Activated CD4-positive, alpha-beta memory T cell treated with anti-CD3 and anti-CD28 coated beads for 36 hours (primary cell): ENCODE results near the gene INO80C. TPM values are rescaled to one million over a fixed set of nuclear protein-coding genes. Genes with fewer than 3 reads are reported as not detected.

Source experiments
- CTCF ChIA-PET: fragments of 350-600 bp; sonication (Branson Sonifier 250); formaldehyde crosslinking; loops from one replicate; lab custom pipeline; 2021; ENCODE audit warnings: antibody characterized with exemption, inconsistent platforms; lab: Charles Lee
- POLR2A ChIA-PET: fragments of 350-600 bp; sonication (Branson Sonifier 250); formaldehyde crosslinking; loops from one replicate; lab custom pipeline; 2021; ENCODE audit warnings: antibody characterized with exemption; lab: Charles Lee
- DNase-seq: peaks from one replicate; pipeline ENCODE4 v3.0.0-alpha.2; 2020
- H3K27ac Mint-ChIP-seq: one replicate; pipeline ENCODE4 v1.8.0; 2021; ENCODE audit warnings: mixed read lengths
- H3K27me3 Mint-ChIP-seq: one replicate; pipeline ENCODE4 v1.8.0; 2021; ENCODE audit warnings: mixed read lengths
- H3K36me3 Mint-ChIP-seq: one replicate; pipeline ENCODE4 v1.8.0; 2021; ENCODE audit warnings: mixed read lengths
- H3K4me1 Mint-ChIP-seq: one replicate; pipeline ENCODE4 v1.8.0; 2021; ENCODE audit warnings: low read depth, mixed read lengths
- H3K4me3 Mint-ChIP-seq: one replicate; pipeline ENCODE4 v1.8.0; 2021; ENCODE audit warnings: mild to moderate bottlenecking, mixed read lengths
- H3K9me3 Mint-ChIP-seq: one replicate; pipeline ENCODE4 v1.8.0; 2021; ENCODE audit warnings: mixed read lengths
- intact Hi-C: fragments of 100-400 bp; cut with micrococcal nuclease; formaldehyde crosslinking; loops from one replicate; pipeline ENCODE4 v1.15.1; 2023
- total RNA-seq, 2 experiments: library from RNA; stranded (reverse); gene quantifications; one replicate each; pipeline ENCODE4 v1.2.3, GENCODE V29; 2021

INO80C gene
- total RNA-seq, 2 experiments from 2014 or later, result 25.3 to 28.5 TPM

DNA sequence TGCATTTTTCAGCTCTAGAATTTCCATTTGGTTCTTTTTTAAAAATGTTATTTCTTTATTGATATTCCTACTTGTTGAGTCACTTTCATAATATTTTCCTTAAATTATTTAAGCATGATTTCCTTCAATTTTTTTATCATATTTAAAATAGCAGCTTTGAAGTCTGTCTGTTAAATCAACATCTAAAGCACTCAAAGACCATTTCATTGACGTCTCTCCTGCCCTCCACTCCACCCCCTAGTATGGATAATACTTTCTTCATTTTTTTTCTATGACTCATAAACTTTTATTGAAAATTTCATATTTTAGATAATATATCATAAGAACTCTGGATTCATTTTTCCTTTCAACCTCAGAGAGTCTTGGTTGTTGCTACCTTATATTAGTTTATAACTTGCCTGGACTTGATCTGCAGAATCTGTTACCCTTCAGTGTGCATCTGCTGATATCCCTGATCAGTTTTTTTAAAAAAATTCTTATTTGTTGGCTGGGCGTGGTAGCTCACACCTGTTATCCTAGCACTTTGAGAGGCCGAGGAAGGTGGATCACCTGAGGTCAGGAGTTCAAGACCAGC is 61.6 kb downstream of the INO80C start:
- intact Hi-C loops, result no loop called here
- no peak for DNase-seq
- CTCF ChIA-PET, result no interaction called here

DNA sequence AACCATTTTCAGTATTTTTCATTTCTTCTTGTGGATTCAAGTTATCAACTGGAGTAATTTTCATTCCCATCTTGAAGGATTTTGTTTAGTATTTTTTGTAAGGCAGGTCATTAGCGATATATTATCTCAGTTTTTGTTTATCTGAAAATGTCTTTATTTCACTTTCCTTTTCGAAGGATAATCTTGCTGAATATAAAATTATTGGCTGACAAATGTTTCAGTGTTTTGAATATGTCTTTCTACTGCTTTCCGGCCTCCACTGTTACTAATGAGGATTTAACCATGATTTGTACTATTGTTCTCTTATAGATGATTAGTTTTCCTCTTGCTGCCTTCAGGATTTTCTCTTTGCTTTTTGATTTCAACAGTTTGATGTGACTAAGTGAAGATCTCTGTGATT is 62.4 kb downstream of the INO80C start:
- DNase-seq, result no peak
- Mint-ChIP-seq H3K4me3 (no peak overlapping the region), H3K9me3 (peaks cover 7% of the 10 kb centered on the region), H3K4me1 (no peaks in the 10 kb centered on the region), H3K27me3 (peaks cover 13% of the 10 kb centered on the region), H3K27ac (no peak overlapping the region), H3K36me3 (peaks cover 4% of the 10 kb centered on the region)
- intact Hi-C loops, result no loop called here
- ChIA-PET CTCF (no interaction called here), POLR2A (no interaction called here)

More for the DNA sequence above, 61.6 kb downstream of the INO80C start:
- H3K27ac Mint-ChIP-seq, result no peak overlapping the region
- H3K27me3 Mint-ChIP-seq, result peaks cover 14% of the 10 kb centered on the region
- H3K4me3 Mint-ChIP-seq, result no peak overlapping the region
- no peaks in the 10 kb centered on the region for H3K4me1 Mint-ChIP-seq
- peaks cover 7% of the 10 kb centered on the region for H3K9me3 Mint-ChIP-seq
- H3K36me3 Mint-ChIP-seq, result peaks cover 4% of the 10 kb centered on the region
- POLR2A ChIA-PET, result no interaction called here

DNA sequence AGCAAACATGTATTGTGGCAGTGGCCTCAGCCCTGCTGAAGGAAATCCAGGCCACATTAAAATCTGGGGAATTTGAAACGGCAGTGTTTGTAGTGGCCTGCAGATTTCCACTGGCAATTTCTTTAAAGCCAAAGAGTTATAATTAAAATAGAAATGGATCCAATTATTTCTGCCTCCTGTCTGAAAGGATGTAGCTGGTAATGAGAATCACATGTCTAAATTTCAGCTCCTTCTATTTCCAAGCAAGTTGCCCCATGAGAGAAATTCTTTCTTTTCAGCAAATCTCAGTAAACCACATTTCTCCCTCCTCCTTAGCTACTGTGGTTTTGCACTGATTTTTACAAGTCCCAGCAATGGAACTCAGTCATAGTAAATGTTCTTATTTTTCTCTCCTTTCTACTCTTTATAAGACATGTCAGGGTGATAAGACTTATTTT is 65.2 kb downstream of the INO80C start:
- ChIA-PET CTCF (no interaction called here), POLR2A (no interaction called here)
- intact Hi-C loops, result no loop called here
- Mint-ChIP-seq H3K4me1 (no peaks in the 10 kb centered on the region), H3K4me3 (no peak overlapping the region), H3K27me3 (peaks cover 5% of the 10 kb centered on the region), H3K36me3 (peaks cover 4% of the 10 kb centered on the region), H3K9me3 (peaks cover 7% of the 10 kb centered on the region), H3K27ac (no peak overlapping the region)
- DNase-seq, result no peak

DNA sequence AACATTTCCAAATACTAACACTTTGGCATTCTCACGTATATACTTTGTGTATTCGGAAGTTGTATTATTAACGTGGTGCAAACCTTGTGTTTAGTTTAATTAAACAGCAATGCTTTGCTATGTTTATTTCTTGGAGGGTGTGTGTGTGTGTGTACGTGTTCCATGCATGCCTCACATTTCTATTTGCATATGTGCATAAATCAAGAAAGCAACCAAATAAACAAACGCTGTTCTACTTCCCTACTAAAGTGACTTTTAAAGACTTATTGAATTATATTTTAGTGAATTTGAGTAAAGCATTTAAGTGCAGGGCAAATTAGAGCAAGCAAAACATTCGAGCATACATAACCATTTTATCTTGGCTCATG is 66.4 kb downstream of the INO80C start:
- Mint-ChIP-seq H3K27ac (no peak overlapping the region), H3K36me3 (peaks cover 4% of the 10 kb centered on the region), H3K4me1 (no peaks in the 10 kb centered on the region), H3K9me3 (peaks cover 7% of the 10 kb centered on the region), H3K4me3 (no peak overlapping the region), H3K27me3 (peaks cover 5% of the 10 kb centered on the region)
- intact Hi-C loops, result no loop called here
- POLR2A ChIA-PET, result no interaction called here
- no peak for DNase-seq
- CTCF ChIA-PET, result no interaction called here

DNA sequence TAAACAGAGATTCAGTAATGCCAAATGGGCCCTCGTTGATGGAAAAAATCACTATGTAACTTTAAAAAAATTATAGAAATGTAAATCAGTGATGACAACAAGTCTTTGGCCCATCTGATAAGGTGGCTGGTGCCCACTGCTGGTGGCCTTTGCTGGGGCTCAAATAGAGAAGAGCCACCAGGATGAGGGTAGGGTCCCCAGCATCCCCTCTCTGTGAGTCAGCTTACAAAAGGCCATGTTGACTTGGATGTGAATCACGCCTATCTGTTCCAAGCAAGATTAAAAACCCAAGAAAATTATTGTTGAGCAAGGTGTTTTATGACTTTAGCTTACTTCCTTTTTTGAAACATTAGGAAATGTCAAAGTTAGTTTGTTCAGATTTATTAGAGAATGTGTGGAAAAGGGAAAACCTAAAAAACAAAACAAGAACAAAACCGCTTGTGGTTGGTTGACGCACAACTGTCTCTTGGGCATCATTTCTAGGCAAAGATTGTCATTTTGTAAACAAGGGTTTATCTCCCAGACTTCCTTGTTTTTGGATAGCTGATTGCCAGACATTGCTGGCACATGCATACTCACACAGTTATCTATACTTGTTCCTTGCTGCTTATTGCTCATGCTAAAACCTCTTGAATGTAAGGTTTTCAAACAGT is 66.9 kb downstream of the INO80C start:
- Mint-ChIP-seq H3K9me3 (peaks cover 7% of the 10 kb centered on the region), H3K36me3 (peaks cover 3% of the 10 kb centered on the region), H3K27me3 (peaks cover 5% of the 10 kb centered on the region), H3K27ac (no peak overlapping the region), H3K4me3 (no peak overlapping the region), H3K4me1 (no peaks in the 10 kb centered on the region)
- DNase-seq, result no peak
- intact Hi-C loops, result no loop called here
- CTCF ChIA-PET, result no interaction called here
- POLR2A ChIA-PET, result no interaction called here

DNA sequence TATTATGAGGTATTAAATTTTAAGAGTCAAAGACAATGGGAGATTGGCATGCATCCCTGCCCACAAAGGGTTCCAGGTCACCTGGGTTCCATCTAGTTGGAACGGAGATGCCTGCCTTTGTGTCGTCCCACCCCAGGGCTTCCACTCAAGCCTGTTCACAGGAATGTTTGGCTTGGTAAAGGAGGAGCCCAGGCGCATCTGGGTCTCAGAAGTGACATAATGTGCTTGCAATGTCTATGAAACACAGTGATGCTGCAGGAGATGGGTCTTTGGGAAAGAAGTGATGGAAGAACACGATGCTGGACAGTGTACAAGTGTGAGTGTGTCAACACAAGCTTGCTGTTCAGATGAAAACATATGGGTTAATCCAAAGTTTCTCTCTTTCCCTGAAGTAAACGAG is 71.0 kb downstream of the INO80C start:
- Mint-ChIP-seq H3K4me1 (no peaks in the 10 kb centered on the region), H3K27me3 (no peaks in the 10 kb centered on the region), H3K36me3 (no peaks in the 10 kb centered on the region), H3K27ac (no peak overlapping the region), H3K4me3 (no peak overlapping the region), H3K9me3 (no peaks in the 10 kb centered on the region)
- intact Hi-C loops, result no loop called here
- ChIA-PET POLR2A (no interaction called here), CTCF (no interaction called here)
- DNase-seq, result no peak

DNA sequence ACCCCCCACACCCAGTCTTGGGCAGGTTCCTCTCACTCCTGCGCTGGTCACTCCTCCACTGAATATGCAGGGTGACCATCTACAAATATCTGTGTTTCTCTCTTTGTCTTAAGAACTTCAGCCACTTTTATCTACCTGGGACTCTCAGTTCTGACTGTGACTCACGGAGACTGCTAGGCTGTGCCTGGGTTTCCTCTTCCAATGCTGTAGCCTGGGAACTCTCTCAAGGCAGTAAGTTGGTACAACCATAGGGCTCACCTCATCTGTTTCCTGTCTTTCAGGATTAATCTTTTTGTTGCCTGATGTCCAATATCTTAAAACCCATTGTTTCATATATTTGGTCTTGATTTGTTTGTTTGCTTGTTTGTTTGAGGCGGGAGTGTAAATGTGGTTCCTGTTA is 73.4 kb downstream of the INO80C start:
- no peaks in the 10 kb centered on the region for H3K4me1 Mint-ChIP-seq
- H3K36me3 Mint-ChIP-seq, result no peaks in the 10 kb centered on the region
- intact Hi-C loops, result no loop called here
- no peak overlapping the region for H3K4me3 Mint-ChIP-seq
- no peaks in the 10 kb centered on the region for H3K9me3 Mint-ChIP-seq
- ChIA-PET CTCF (no interaction called here), POLR2A (no interaction called here)
- no peak overlapping the region for H3K27ac Mint-ChIP-seq
- no peak for DNase-seq
- H3K27me3 Mint-ChIP-seq, result no peaks in the 10 kb centered on the region

DNA sequence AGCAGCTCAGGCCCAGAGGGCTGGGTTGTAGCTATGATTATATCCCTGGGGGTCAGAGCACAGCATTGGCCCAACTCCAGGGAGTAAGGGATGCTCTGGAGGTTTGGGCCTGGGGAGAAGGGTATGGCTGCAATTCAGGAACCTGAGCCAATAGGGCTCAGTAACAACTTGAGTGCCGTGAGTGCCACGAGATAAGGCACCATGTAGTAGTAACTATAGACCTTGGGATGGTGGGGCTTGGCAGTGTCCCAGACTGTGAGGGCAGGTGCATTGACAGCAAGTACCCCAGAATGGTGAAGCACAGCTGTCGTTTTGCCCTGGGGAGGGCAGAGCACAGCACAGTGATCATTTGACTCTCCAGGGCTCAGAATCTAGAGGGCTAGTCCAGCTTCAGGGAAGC is 75.5 kb downstream of the INO80C start:
- Mint-ChIP-seq H3K27me3 (peaks cover 3% of the 10 kb centered on the region), H3K27ac (no peak overlapping the region), H3K4me1 (no peaks in the 10 kb centered on the region), H3K4me3 (no peak overlapping the region), H3K36me3 (no peaks in the 10 kb centered on the region), H3K9me3 (peaks cover 6% of the 10 kb centered on the region)
- ChIA-PET CTCF (interaction anchor here (1.6 kb wide), 1 partner anchor 13 kb away, joined by 5 read pairs; no protein-coding TSS in a partner anchor), POLR2A (no interaction called here)
- intact Hi-C loops, result no loop called here
- no peak for DNase-seq

DNA sequence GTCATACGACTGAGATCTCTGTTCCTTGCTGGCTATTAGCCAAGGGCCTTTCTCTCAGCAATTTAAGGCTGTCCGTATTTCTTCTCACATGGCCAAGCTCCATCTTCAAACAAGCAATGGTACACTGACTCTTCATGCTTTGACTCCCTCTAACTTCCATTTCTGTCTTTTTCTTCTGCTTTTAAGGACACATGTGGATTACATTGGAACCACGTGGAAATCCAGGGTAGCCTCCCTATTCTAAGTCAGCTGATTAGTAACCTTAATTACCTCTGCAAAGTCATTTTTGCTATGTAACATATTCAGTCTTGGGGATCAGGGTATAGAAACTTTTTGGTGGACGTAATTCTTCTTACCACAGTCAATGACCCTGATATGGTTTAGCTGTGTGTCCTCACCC is 79.2 kb downstream of the INO80C start:
- Mint-ChIP-seq H3K9me3 (peaks cover 9% of the 10 kb centered on the region), H3K4me3 (no peak overlapping the region), H3K27ac (no peak overlapping the region), H3K27me3 (peaks cover 5% of the 10 kb centered on the region), H3K36me3 (no peaks in the 10 kb centered on the region), H3K4me1 (peaks cover 17% of the 10 kb centered on the region)
- DNase-seq, result no peak
- intact Hi-C loops, result no loop called here
- POLR2A ChIA-PET, result no interaction called here
- CTCF ChIA-PET, result no interaction called here

Other genes with a start within 250 kb of the INO80C start
- 10 to 100 TPM; 17.9 to 19.6 TPM for gene ZSCAN30, start 207.7 kb downstream of the INO80C start, total RNA-seq
- gene ZNF24, start 153.5 kb downstream of the INO80C start, total RNA-seq, result 10 to 100 TPM; 40.6 to 48.6 TPM
- gene ZNF396, start 120.6 kb downstream of the INO80C start, total RNA-seq, result 1 to 10 TPM in 1 of 2 experiments, under 1 TPM in 1; 0.93 to 1.6 TPM
- 10 to 100 TPM; 37.2 to 38.2 TPM for gene GALNT1, start 83.8 kb upstream of the INO80C start, total RNA-seq